Fibroblast of mammary gland (primary cell): ENCODE measurements around the gene SUN5.

Experiments used
- DNase-seq: peaks from one replicate; pipeline ENCODE4 v3.0.0-alpha.2; 2010; ENCODE audit warnings: low read depth
- H3K4me3 ChIP-seq: 2 replicates; pipeline ENCODE4 v1.5.1; 2011; ENCODE audit warnings: low read depth, mild to moderate bottlenecking, low read length, moderate library complexity; ENCODE audit not compliant: control insufficient read depth
- CTCF ChIP-seq: conservative IDR thresholded peaks from 2 replicates; pipeline ENCODE4 v1.5.1; 2011; ENCODE audit warnings: low read depth, low read length, inconsistent platforms; ENCODE audit not compliant: control insufficient read depth, insufficient read depth

SUN5 gene

GRCh38 chr20:33024243-33024560, 20.0 kb upstream of the SUN5 start:
- TF ChIP-seq CTCF = no peak
- no peak overlapping the region for H3K4me3 ChIP-seq
- no peak for DNase-seq

GRCh38 chr20:33023439-33024242, 19.4 kb upstream of the SUN5 start:
- TF ChIP-seq CTCF = no peak
- DNase-seq = no peak
- no peak overlapping the region for H3K4me3 ChIP-seq

GRCh38 chr20:33022694-33023438, 18.6 kb upstream of the SUN5 start:
- DNase-seq = no peak
- no peak for TF ChIP-seq CTCF
- no peak overlapping the region for H3K4me3 ChIP-seq

- no peak for DNase-seq
These were observed 18.1 kb upstream of the SUN5 start for GRCh38 chr20:33022289-33022688.

GRCh38 chr20:33021879-33022278, 17.6 kb upstream of the SUN5 start:
- DNase-seq = no peak
- no peak for TF ChIP-seq CTCF
- H3K4me3 ChIP-seq = no peak overlapping the region

More at GRCh38 chr20:33022289-33022688, 18.1 kb upstream of the SUN5 start:
- H3K4me3 ChIP-seq = no peak overlapping the region
- TF ChIP-seq CTCF = no peak

- no peak for DNase-seq
- no peak for TF ChIP-seq CTCF
- no peak overlapping the region for H3K4me3 ChIP-seq
These were observed 16.3 kb upstream of the SUN5 start for GRCh38 chr20:33020278-33021161.
